ENCODE results near the gene TIGD6. TPM values are rescaled to one million over a fixed set of nuclear protein-coding genes. Genes with fewer than 3 reads are reported as not detected.

Gene TIGD6
- total and polyA plus RNA-seq, 8 donors: 3.7 to 5.8 (median 4.4) TPM

DNA sequence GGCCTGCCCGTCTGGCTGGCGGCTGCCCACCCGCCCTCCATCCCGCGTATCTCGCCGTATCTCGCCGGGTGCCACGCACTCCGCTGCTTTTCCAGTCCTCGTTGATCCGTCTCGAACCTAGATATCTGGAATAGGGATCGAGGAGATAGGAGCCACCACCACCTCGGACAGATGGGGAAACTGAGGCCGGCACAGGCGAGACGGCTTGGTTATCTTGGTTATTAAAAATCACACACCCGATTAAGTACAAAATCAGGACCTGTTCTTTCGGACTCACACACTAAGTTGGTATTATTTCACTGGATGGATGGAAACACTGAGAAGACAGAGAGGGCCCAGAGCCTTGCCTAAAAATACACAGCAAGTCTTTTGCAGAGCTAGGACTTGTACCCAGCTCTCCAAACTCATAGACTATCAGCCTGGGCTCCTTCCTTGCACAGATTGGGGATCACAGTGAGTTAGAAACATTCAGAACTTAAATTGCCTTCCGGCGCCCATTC lies 39.2 kb downstream of the TIGD6 start:
- peak overlapping the region; percentile 58 to 90 for H3K27ac ChIP-seq
- peaks cover 9 to 27% of the 10 kb centered on the region in 2 donors for H3K4me1 ChIP-seq
- ATAC-seq (peak; percentile 9), DNase-seq (no peak)
- H3K36me3 ChIP-seq: no peaks in the 10 kb centered on the region
- intact Hi-C loops (cut with DNase I): no loop called here
- peak overlapping the region; percentile 77 to 96 for H3K4me3 ChIP-seq
- no peaks in the 10 kb centered on the region for H3K9me3 ChIP-seq
- no peaks in the 10 kb centered on the region for H3K27me3 ChIP-seq
- TF ChIP-seq, protein P1, sequence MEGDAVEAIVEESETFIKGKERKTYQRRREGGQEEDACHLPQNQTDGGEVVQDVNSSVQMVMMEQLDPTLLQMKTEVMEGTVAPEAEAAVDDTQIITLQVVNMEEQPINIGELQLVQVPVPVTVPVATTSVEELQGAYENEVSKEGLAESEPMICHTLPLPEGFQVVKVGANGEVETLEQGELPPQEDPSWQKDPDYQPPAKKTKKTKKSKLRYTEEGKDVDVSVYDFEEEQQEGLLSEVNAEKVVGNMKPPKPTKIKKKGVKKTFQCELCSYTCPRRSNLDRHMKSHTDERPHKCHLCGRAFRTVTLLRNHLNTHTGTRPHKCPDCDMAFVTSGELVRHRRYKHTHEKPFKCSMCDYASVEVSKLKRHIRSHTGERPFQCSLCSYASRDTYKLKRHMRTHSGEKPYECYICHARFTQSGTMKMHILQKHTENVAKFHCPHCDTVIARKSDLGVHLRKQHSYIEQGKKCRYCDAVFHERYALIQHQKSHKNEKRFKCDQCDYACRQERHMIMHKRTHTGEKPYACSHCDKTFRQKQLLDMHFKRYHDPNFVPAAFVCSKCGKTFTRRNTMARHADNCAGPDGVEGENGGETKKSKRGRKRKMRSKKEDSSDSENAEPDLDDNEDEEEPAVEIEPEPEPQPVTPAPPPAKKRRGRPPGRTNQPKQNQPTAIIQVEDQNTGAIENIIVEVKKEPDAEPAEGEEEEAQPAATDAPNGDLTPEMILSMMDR (IDR thresholded peaks at IDR 0.05): no peak

DNA sequence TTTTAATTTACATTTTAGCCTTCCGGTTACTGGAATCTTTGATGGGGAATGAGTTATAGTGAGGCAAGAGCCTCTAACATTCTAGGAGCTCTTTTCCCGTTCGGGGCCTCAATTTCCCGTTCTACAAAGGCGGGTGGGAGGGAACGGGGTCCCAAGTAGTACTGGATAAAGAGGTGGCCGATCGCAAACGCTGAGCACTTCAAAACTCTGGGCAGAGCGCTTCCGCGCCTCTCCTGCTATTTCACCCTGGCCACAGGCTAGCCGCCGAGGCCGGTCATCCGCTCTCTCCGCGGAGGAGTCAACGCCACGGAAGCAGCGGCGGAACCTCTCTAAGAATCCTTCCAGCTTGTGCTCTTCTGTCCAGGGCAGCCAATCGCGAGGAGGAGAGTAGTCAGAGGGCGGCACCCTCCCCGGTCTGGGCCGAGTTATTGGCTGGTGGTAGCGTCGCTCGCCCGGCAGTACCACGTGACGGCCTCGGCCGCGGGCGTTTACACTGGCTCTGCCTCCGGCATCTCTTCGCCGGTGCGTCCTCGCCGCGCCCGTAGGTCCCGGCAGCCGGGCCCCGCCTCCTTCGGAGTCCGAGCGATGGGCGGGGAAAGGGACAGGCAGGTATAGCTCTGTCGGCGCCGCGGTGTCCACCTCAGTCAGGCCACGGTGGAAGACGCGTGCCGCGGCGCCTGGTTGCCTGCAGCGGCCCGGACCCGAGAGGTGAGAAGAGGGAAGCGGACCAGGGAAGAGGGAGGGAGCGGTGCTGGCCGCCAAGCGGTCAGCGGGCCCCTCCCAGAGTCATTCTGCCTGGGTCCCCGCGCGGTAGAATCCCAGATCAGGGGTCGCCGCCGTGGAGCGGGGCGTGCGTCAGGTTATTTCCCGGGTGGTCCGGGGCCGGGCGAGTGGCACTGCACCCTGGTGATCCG lies 39.9 kb downstream of the TIGD6 start, which contains the start of gene SLC26A2:
Gene SLC26A2, plus strand, starts transcription at position 487 of the 914 bp plus-strand sequence. CDS start 16,895 bp downstream, outside the sequence.
- H3K36me3 ChIP-seq: no peaks in the 10 kb centered on the region
- DNase-seq: peak; percentile 94 to 99 (median 98)
- H3K4me1 ChIP-seq: peaks cover 9 to 27% of the 10 kb centered on the region in 2 donors
- intact Hi-C loops (cut with DNase I): no loop called here
- peak within 1 kb of the TSS; percentile 77 to 96 for H3K4me3 ChIP-seq
- no peaks in the 10 kb centered on the region for H3K27me3 ChIP-seq
- H3K9me3 ChIP-seq: no peaks in the 10 kb centered on the region
- peak; percentile 99 for ATAC-seq
- TF ChIP-seq, protein P1 (IDR thresholded peaks at IDR 0.05): no peak
- peak within 1 kb of the TSS; percentile 90 to 92 for H3K27ac ChIP-seq

DNA sequence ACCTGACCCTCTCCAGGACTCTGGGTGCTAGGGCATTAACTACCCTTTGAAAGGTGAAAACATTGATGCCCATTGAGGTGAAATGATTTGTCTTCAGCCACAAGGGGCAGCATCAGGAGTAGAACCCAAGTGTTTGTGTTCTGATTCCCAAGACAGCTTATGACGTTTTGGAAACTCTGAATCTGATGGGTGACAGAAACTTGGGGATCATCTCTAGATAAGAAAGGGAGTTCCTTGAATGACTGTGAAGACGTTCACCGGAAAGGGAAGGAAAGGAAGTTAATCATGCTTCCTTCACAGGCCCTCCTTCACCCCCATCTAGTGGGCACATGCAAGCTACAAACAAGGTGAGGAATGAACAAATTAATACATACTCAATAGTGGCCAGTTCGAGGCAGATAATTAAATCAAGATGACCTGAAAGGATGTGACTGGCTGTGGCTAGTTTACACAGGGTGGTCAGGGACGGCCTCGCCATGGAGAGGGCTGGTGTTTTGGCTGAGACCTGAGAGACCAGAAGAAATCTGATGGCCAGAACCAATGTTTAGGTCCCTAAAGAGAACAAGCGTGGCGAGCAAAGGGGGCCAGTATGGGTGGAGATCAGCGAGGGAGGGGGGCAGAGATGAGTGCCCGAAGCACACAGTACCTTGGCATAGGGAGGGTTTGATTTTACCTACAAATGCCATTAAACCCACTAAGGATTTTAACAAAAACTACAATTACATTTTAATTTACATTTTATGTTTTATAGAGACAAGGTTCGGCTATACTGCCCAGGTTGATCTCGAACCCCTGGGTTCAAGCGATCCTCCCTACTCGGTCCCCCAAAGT lies 40.8 kb downstream of the TIGD6 start:
- intact Hi-C loops (cut with DNase I): no loop called here
- TF ChIP-seq, protein P1 (IDR thresholded peaks at IDR 0.05): peak; percentile 36 to 40
- H3K27ac ChIP-seq: peak overlapping the region; percentile 90 to 92
- ATAC-seq (peak; percentile 1), DNase-seq (no peak)
- no peaks in the 10 kb centered on the region for H3K36me3 ChIP-seq
- no peaks in the 10 kb centered on the region for H3K27me3 ChIP-seq
- H3K4me3 ChIP-seq: peak overlapping the region; percentile 32 to 96
- peaks cover 9 to 27% of the 10 kb centered on the region in 2 donors for H3K4me1 ChIP-seq
- H3K9me3 ChIP-seq: no peaks in the 10 kb centered on the region

DNA sequence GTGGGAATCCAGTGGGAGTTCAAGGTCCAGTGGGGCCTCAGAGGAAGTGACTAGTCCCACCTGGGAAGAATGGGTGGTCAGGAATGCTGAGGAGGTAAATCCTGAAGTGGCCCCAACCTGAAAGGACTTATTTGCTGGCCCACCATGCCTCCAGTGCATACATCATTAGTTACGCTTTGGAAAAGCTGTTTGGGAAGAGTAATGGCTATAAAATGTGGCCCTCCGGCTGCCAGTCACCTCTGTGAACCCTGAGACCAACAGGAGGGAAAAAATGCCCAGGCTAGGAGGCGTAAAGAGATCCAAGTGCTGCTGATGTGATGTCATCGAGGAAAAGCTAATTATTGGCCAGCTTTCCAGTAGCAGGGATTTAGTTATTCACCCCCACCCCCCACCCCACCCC lies 42.6 kb downstream of the TIGD6 start:
- intact Hi-C loops (cut with DNase I): no loop called here
- no peak overlapping the region for H3K27ac ChIP-seq
- no peaks in the 10 kb centered on the region for H3K9me3 ChIP-seq

More for the DNA sequence above, 42.6 kb downstream of the TIGD6 start:
- H3K36me3 ChIP-seq: no peaks in the 10 kb centered on the region
- peaks cover 9 to 27% of the 10 kb centered on the region in 2 donors for H3K4me1 ChIP-seq
- DNase-seq: no peak
- no peak for ATAC-seq
- H3K4me3 ChIP-seq: no peak overlapping the region
- TF ChIP-seq, protein P1 (IDR thresholded peaks at IDR 0.05): no peak
- H3K27me3 ChIP-seq: no peaks in the 10 kb centered on the region
